Activated T-helper 1 cell treated with anti-CD3 and anti-CD28 coated beads, Interleukin-12 subunit alpha, Interleukin-12 subunit beta, Interleukin-2, Interleukin-4 antibody, amounts not matched to agents 30 ng/mL and 10 ng/mL and 1 ng/mL, durations not matched to agents 14 hours and 24 hours and 36 hours (primary cell): Measurements from ENCODE around the gene TMEM63A. TPM values are rescaled to one million over a fixed set of nuclear protein-coding genes. Genes with fewer than 3 reads are reported as not detected.
"Not testable (repeated sequence)": the region's sequence is repeated elsewhere in the genome, so short reads cannot be mapped to it uniquely, and the experiment has no call there.

Experiments used
- DNase-seq: peaks from one replicate; pipeline ENCODE4 v3.0.0; 2021; ENCODE audit warnings: low spot score
- H3K27ac Mint-ChIP-seq: one replicate; pipeline ENCODE4 v1.8.0; 2021; ENCODE audit warnings: mild to moderate bottlenecking, mixed read lengths
- H3K27me3 Mint-ChIP-seq: one replicate; pipeline ENCODE4 v1.8.0; 2022; ENCODE audit warnings: mild to moderate bottlenecking, moderate library complexity, mixed read lengths; ENCODE audit not compliant: insufficient read depth
- H3K36me3 Mint-ChIP-seq: one replicate; pipeline ENCODE4 v1.8.0; 2021; ENCODE audit warnings: low read depth, mixed read lengths
- H3K4me1 Mint-ChIP-seq: one replicate; pipeline ENCODE4 v1.8.0; 2021; ENCODE audit warnings: low read depth, mixed read lengths
- H3K4me3 Mint-ChIP-seq: one replicate; pipeline ENCODE4 v1.8.0; 2021; ENCODE audit warnings: mild to moderate bottlenecking, moderate library complexity, mixed read lengths
- H3K9me3 Mint-ChIP-seq: one replicate; pipeline ENCODE4 v1.8.0; 2021; ENCODE audit warnings: mixed read lengths
- intact Hi-C: fragments of 100-400 bp; cut with micrococcal nuclease; formaldehyde crosslinking; loops from one replicate; pipeline ENCODE4 v1.15.1; 2024
- total RNA-seq: library from RNA; stranded (reverse); gene quantifications from 2 replicates; pipeline ENCODE4 v1.2.3, GENCODE V29; 2022

Gene TMEM63A
- total RNA-seq, 1 donor from 2014 or later, result 23.4 TPM

- DNase-seq, result no peak
- intact Hi-C loops, result no loop called here
- no peaks in the 10 kb centered on the region for H3K36me3 Mint-ChIP-seq
- H3K27ac Mint-ChIP-seq, result no peak overlapping the region
- peaks cover 3% of the 10 kb centered on the region for H3K27me3 Mint-ChIP-seq
- H3K4me1 Mint-ChIP-seq, result peaks cover 7% of the 10 kb centered on the region
- H3K4me3 Mint-ChIP-seq, result no peak overlapping the region
- H3K9me3 Mint-ChIP-seq, result no peaks in the 10 kb centered on the region
Measured at GRCh38 chr1:225820522-225821120, 61.6 kb downstream of the TMEM63A start.

GRCh38 chr1:225819346-225820192 is 62.6 kb downstream of the TMEM63A start:
- no peak overlapping the region for H3K4me3 Mint-ChIP-seq
- peaks cover 7% of the 10 kb centered on the region for H3K4me1 Mint-ChIP-seq
- intact Hi-C loops, result no loop called here
- H3K27ac Mint-ChIP-seq, result no peak overlapping the region
- H3K27me3 Mint-ChIP-seq, result peaks cover 3% of the 10 kb centered on the region
- DNase-seq, result no peak
- H3K9me3 Mint-ChIP-seq, result no peaks in the 10 kb centered on the region
- no peaks in the 10 kb centered on the region for H3K36me3 Mint-ChIP-seq

GRCh38 chr1:225818229-225818628 is 64.0 kb downstream of the TMEM63A start:
- no peak for DNase-seq
- Mint-ChIP-seq H3K36me3 (no peaks in the 10 kb centered on the region), H3K4me1 (peaks cover 7% of the 10 kb centered on the region), H3K4me3 (no peak overlapping the region), H3K9me3 (no peaks in the 10 kb centered on the region), H3K27ac (no peak overlapping the region), H3K27me3 (peaks cover 3% of the 10 kb centered on the region)
- intact Hi-C loops, result no loop called here

GRCh38 chr1:225817611-225818061 is 64.5 kb downstream of the TMEM63A start:
- H3K27ac Mint-ChIP-seq, result no peak overlapping the region
- peaks cover 7% of the 10 kb centered on the region for H3K4me1 Mint-ChIP-seq
- H3K9me3 Mint-ChIP-seq, result no peaks in the 10 kb centered on the region
- no peaks in the 10 kb centered on the region for H3K36me3 Mint-ChIP-seq
- no peak overlapping the region for H3K4me3 Mint-ChIP-seq
- peaks cover 3% of the 10 kb centered on the region for H3K27me3 Mint-ChIP-seq
- no peak for DNase-seq
- intact Hi-C loops, result no loop called here

- Mint-ChIP-seq H3K27me3 (peaks cover 3% of the 10 kb centered on the region), H3K4me1 (peaks cover 7% of the 10 kb centered on the region), H3K4me3 (no peak overlapping the region), H3K36me3 (no peaks in the 10 kb centered on the region), H3K27ac (no peak overlapping the region), H3K9me3 (no peaks in the 10 kb centered on the region)
- no peak for DNase-seq
- intact Hi-C loops, result no loop called here
Measured at GRCh38 chr1:225816643-225817538, 65.3 kb downstream of the TMEM63A start.

- Mint-ChIP-seq H3K36me3 (no peaks in the 10 kb centered on the region), H3K9me3 (no peaks in the 10 kb centered on the region), H3K4me1 (peaks cover 10% of the 10 kb centered on the region), H3K27ac (no peak overlapping the region), H3K4me3 (no peak overlapping the region), H3K27me3 (peaks cover 8% of the 10 kb centered on the region)
- DNase-seq, result no peak
- intact Hi-C loops, result no loop called here
Measured at GRCh38 chr1:225815526-225816178, 66.5 kb downstream of the TMEM63A start.

GRCh38 chr1:225815090-225815489 is 67.1 kb downstream of the TMEM63A start:
- H3K27me3 Mint-ChIP-seq, result peaks cover 12% of the 10 kb centered on the region
- intact Hi-C loops, H3K36me3 Mint-ChIP-seq, H3K9me3 Mint-ChIP-seq, DNase-seq, H3K4me3 Mint-ChIP-seq, H3K27ac Mint-ChIP-seq: not testable (repeated sequence)
- H3K4me1 Mint-ChIP-seq, result peaks cover 14% of the 10 kb centered on the region

- no peaks in the 10 kb centered on the region for H3K36me3 Mint-ChIP-seq
- H3K9me3 Mint-ChIP-seq, result no peaks in the 10 kb centered on the region
- H3K27ac Mint-ChIP-seq, result no peak overlapping the region
- peaks cover 17% of the 10 kb centered on the region for H3K27me3 Mint-ChIP-seq
- no peak overlapping the region for H3K4me3 Mint-ChIP-seq
- intact Hi-C loops, result no loop called here
- no peak for DNase-seq
- peaks cover 14% of the 10 kb centered on the region for H3K4me1 Mint-ChIP-seq
Measured at GRCh38 chr1:225814381-225814780, 67.8 kb downstream of the TMEM63A start.

- H3K9me3 Mint-ChIP-seq, result no peaks in the 10 kb centered on the region
- peaks cover 14% of the 10 kb centered on the region for H3K4me1 Mint-ChIP-seq
- no peak overlapping the region for H3K27ac Mint-ChIP-seq
- no peaks in the 10 kb centered on the region for H3K36me3 Mint-ChIP-seq
- no peak overlapping the region for H3K4me3 Mint-ChIP-seq
- intact Hi-C loops, result no loop called here
- H3K27me3 Mint-ChIP-seq, result peaks cover 22% of the 10 kb centered on the region
- DNase-seq, result no peak
Measured at GRCh38 chr1:225813214-225813964, 68.8 kb downstream of the TMEM63A start.

- Mint-ChIP-seq H3K9me3 (no peaks in the 10 kb centered on the region), H3K4me3 (no peak overlapping the region), H3K4me1 (peaks cover 8% of the 10 kb centered on the region), H3K27me3 (peaks cover 22% of the 10 kb centered on the region), H3K36me3 (no peaks in the 10 kb centered on the region), H3K27ac (no peak overlapping the region)
- intact Hi-C loops, result no loop called here
- DNase-seq, result no peak
Measured at GRCh38 chr1:225812488-225813213, 69.5 kb downstream of the TMEM63A start.

- intact Hi-C loops, result no loop called here
Measured at GRCh38 chr1:225811622-225812487, 70.3 kb downstream of the TMEM63A start.

More at GRCh38 chr1:225811622-225812487, 70.3 kb downstream of the TMEM63A start:
- Mint-ChIP-seq H3K36me3 (no peaks in the 10 kb centered on the region), H3K4me1 (peaks cover 7% of the 10 kb centered on the region), H3K4me3 (no peak overlapping the region), H3K27ac (no peak overlapping the region), H3K9me3 (no peaks in the 10 kb centered on the region), H3K27me3 (peaks cover 22% of the 10 kb centered on the region)
- DNase-seq, result no peak
